Right lobe of liver (tissue), 6 donors: Measurements from ENCODE around the gene DENND2C. TPM values are rescaled to one million over a fixed set of nuclear protein-coding genes. Genes with fewer than 3 reads are reported as not detected.

Source experiments
- ATAC-seq, 4 donors: fragments of 200-7000 bp; cut with Tn5 transposase; one replicate each; pipeline ENCODE4 v1.9.1; 2020; ENCODE audit warnings: mild to moderate bottlenecking in 4 of 4, moderate library complexity in 4 of 4
- DNase-seq, 3 donors: peaks; one replicate each; pipeline ENCODE4 v3.0.0-alpha.2; 2020
- H3K27ac ChIP-seq, 3 donors: fragments of 200-600 bp; one replicate each; pipeline ENCODE4 v1.8.0; 2022
- H3K27me3 ChIP-seq, 2 donors: fragments of 200-600 bp; one replicate each; pipeline ENCODE4 v1.8.0; 2022
- H3K36me3 ChIP-seq, 4 donors: fragments of 200-600 bp; sonication (generic) in 1 of 4; one replicate each; pipeline versions ENCODE4 v1.5.1 to v1.8.0; 2017 to 2022; ENCODE audit warnings: control low read depth in 1 of 4
- H3K4me1 ChIP-seq, 4 donors: fragments of 200-600 bp; sonication (generic) in 1 of 4; one replicate each; pipeline versions ENCODE4 v1.5.1 to v1.8.0; 2017 to 2022; ENCODE audit warnings: control low read depth in 1 of 4
- H3K4me3 ChIP-seq, 3 donors: fragments of 200-600 bp; one replicate each; pipeline ENCODE4 v1.8.0; 2022
- H3K9me3 ChIP-seq, 4 donors: fragments of 200-600 bp; sonication (generic) in 1 of 4; one replicate each; pipeline versions ENCODE4 v1.5.1 to v1.8.0; 2017 to 2022; ENCODE audit warnings: control low read depth in 1 of 4
- CTCF ChIP-seq, 4 donors: fragments of 200-600 bp in 3 of 4; fragments of 450-650 bp in 1 of 4; IDR thresholded peaks; one replicate each; pipeline versions ENCODE4 v1.5.1 to v1.8.0; 2016 to 2022; ENCODE audit warnings: antibody characterized with exemption in 4 of 4, mild to moderate bottlenecking in 2 of 4
- POLR2A ChIP-seq: fragments of 450-650 bp; IDR thresholded peaks from one replicate; pipeline ENCODE4 v1.6.1; 2017; ENCODE audit warnings: antibody characterized with exemption, mild to moderate bottlenecking
- WGBS: methylation state at CpG from one replicate; pipeline ENCODE4 v1.1.6; 2018; ENCODE audit warnings: low coverage, low lambda C conversion rate; ENCODE audit not compliant: insufficient coverage; ENCODE audit errors: missing lambda C conversion rate; 5-methylcytosine and 5-hydroxymethylcytosine counted together
- intact Hi-C, 2 donors: fragments of 100-400 bp; cut with DNase I; formaldehyde crosslinking; loops; one replicate each; pipeline versions ENCODE4 v1.11.2 to v1.14.1; 2022
- small RNA-seq, 2 experiments: library from RNA; depleted of rRNA; stranded (forward); fragments of <200 nt; gene quantifications; one replicate each; pipeline ENCODE3, GENCODE V24; 2016
- total RNA-seq, 6 experiments: library from RNA; depleted of rRNA in 2 of 6; stranded (reverse); fragments of >200 nt in 2 of 6; fragmentation: NEBNext Ultra II Directional in 3 of 6; extraction: Animal tissue kit (Norgen Biotek cat#: 25700) in 3 of 6; gene quantifications; one replicate each; pipeline versions ENCODE4 v1.1.0 to v1.2.4, GENCODE V29; 2016 to 2023
- donor health status: DM: no; HTN: yes; CAD: no.
- donor health status: DM: no; HTN: no; CAD: no.
- donor health status: DM: no; HTN: no; CAD: no.
- donor health status: DM: no; HTN: yes; CAD: no.
- donor health status: DM: no; HTN: yes; CAD: no.

DENND2C gene
- total RNA-seq, 6 experiments from 2014 or later, result 2.5 to 5.1 (median 4.4) TPM

GRCh38 chr1:114540272-114540671, 129.6 kb downstream of the DENND2C start:
- 23% methylated on average over 3 of the region's 3 CpGs for WGBS

GRCh38 chr1:114536043-114536442, 133.8 kb downstream of the DENND2C start:
- Histone ChIP-seq H3K27me3 (no peaks in the 10 kb centered on the region), H3K36me3 (no peaks in the 10 kb centered on the region), H3K4me3 (no peak overlapping the region), H3K9me3 (no peaks in the 10 kb centered on the region), H3K27ac (no peak overlapping the region), H3K4me1 (no peaks in the 10 kb centered on the region)
- ATAC-seq (no peak), DNase-seq (no peak)
- 70% methylated on average over 3 of the region's 7 CpGs for WGBS
- intact Hi-C loops, result no loop called here
- TF ChIP-seq POLR2A (no peak), CTCF (IDR thresholded peaks at IDR 0.05) (no peak)

More at GRCh38 chr1:114540272-114540671, 129.6 kb downstream of the DENND2C start:
- ATAC-seq (no peak), DNase-seq (no peak)
- intact Hi-C loops, result no loop called here
- Histone ChIP-seq H3K36me3 (no peaks in the 10 kb centered on the region), H3K9me3 (no peaks in the 10 kb centered on the region), H3K27me3 (no peaks in the 10 kb centered on the region), H3K27ac (no peak overlapping the region), H3K4me1 (no peaks in the 10 kb centered on the region), H3K4me3 (no peak overlapping the region)
- TF ChIP-seq POLR2A (no peak), CTCF (IDR thresholded peaks at IDR 0.05) (no peak)

- WGBS, result 20% methylated on average over 1 of the region's 1 CpG
- Histone ChIP-seq H3K4me3 (no peak overlapping the region), H3K27ac (no peak overlapping the region), H3K9me3 (no peaks in the 10 kb centered on the region), H3K4me1 (no peaks in the 10 kb centered on the region), H3K36me3 (no peaks in the 10 kb centered on the region), H3K27me3 (no peaks in the 10 kb centered on the region)
- no peak for DNase-seq
- TF ChIP-seq CTCF (IDR thresholded peaks at IDR 0.05) (no peak), POLR2A (no peak)
- intact Hi-C loops, result no loop called here
- no peak for ATAC-seq
These were observed 134.4 kb downstream of the DENND2C start for GRCh38 chr1:114535401-114535800.

Small RNA genes lying within 50 kb of the gene (small RNA-seq; reads per million reads assigned to genes)
- gene RN7SL432P, result 0 reads per million in 2 experiments

Other genes with a start within 250 kb of the DENND2C start
- gene TRIM33, start 158.8 kb downstream of the DENND2C start, total RNA-seq, result 10 to 100 TPM; 13.9 to 18.0 (median 15.0) TPM
- 10 to 100 TPM; 16.4 to 32.0 (median 22.6) TPM for gene BCAS2, start 88.4 kb downstream of the DENND2C start, total RNA-seq
- gene AMPD1, start 25.5 kb upstream of the DENND2C start, total RNA-seq, result under 1 TPM in 3 of 6 experiments, not detected in 3; 0.12 to 0.19 (median 0.13) TPM
- 10 to 100 TPM; 10.4 to 24.5 (median 16.3) TPM for gene NRAS, start 46.7 kb upstream of the DENND2C start, total RNA-seq
- 100 to 1,000 TPM; 195 to 585 (median 269) TPM for gene CSDE1, start 87.9 kb upstream of the DENND2C start, total RNA-seq
- gene SIKE1, start 110.6 kb upstream of the DENND2C start, total RNA-seq, result 10 to 100 TPM; 17.5 to 74.0 (median 21.8) TPM
- not detected for gene SYCP1, start 184.8 kb upstream of the DENND2C start, total RNA-seq